K562 (cell line): Measurements from ENCODE around the gene CS. TPM values are rescaled to one million over a fixed set of nuclear protein-coding genes. Genes with fewer than 3 reads are reported as not detected.

Experiments used
- ARID3A ChIP-seq: IDR thresholded peaks from 2 replicates; pipeline ENCODE4 v1.6.1; 2012; ENCODE audit warnings: low read depth, low read length, improper control_type of control experiment, borderline replicate concordance
- BCL6 ChIP-seq: fragments of 250-450 bp; sonication (Bioruptor Pico); IDR thresholded peaks from 2 replicates; pipeline ENCODE4 v1.4.0; 2020
- BMI1 ChIP-seq: fragments of 150-350 bp; IDR thresholded peaks from 2 replicates; pipeline ENCODE4 v1.6.1; 2014; ENCODE audit warnings: low read length
- CCNT2 ChIP-seq: IDR thresholded peaks from 2 replicates; pipeline ENCODE4 v1.6.1; 2011; ENCODE audit warnings: borderline replicate concordance, low read depth, mild to moderate bottlenecking, moderate library complexity, mixed read lengths, low read length; ENCODE audit not compliant: insufficient read length; ENCODE audit errors: extremely low read depth
- GABPA ChIP-seq: fragments of 200-800 bp; sonication (Bioruptor generic); conservative IDR thresholded peaks from 2 replicates; pipeline ENCODE4 v1.6.1; 2016; ENCODE audit warnings: low read depth, missing genetic modification characterization, missing compliant biosample characterization
- HMBOX1 ChIP-seq: sonication (generic); IDR thresholded peaks from 2 replicates; pipeline ENCODE4 v1.6.1; 2016
- KHSRP ChIP-seq: fragments of 450-650 bp; IDR thresholded peaks from 2 replicates; pipeline ENCODE4 v1.6.1; 2017
- MED1 ChIP-seq: sonication (generic); formaldehyde crosslinking; IDR thresholded peaks from 2 replicates; pipeline ENCODE4 v1.8.1; 2023; ENCODE audit warnings: missing genetic modification reagents, borderline replicate concordance
- MEF2A ChIP-seq: IDR thresholded peaks from 2 replicates; pipeline ENCODE4 v1.6.1; 2011; ENCODE audit warnings: low read depth, mild to moderate bottlenecking, low read length, moderate library complexity; ENCODE audit not compliant: control insufficient read depth
- NCOR1 ChIP-seq: fragments of 450-650 bp; IDR thresholded peaks from 2 replicates; pipeline ENCODE4 v1.6.1; 2016; ENCODE audit warnings: mild to moderate bottlenecking, moderate library complexity
- SMAD1 ChIP-seq: fragments of 150-350 bp; IDR thresholded peaks from 2 replicates; pipeline ENCODE4 v1.6.1; 2014; ENCODE audit warnings: low read length, low read depth; ENCODE audit not compliant: partially characterized antibody
- VEZF1 ChIP-seq: fragments of 200-800 bp; sonication (Bioruptor generic); IDR thresholded peaks from 2 replicates; pipeline ENCODE4 v1.6.1; 2017; ENCODE audit warnings: missing genetic modification characterization, missing compliant biosample characterization
- XRCC4 ChIP-seq: IDR thresholded peaks from one replicate; pipeline ENCODE4 v1.6.1; 2011; ENCODE audit not compliant: insufficient read depth, insufficient read length; ENCODE audit errors: extremely low read depth
- ZBTB1 ChIP-seq: sonication (generic); formaldehyde crosslinking; IDR thresholded peaks from 2 replicates; pipeline ENCODE4 v1.8.1; 2023; ENCODE audit warnings: missing genetic modification reagents, low read depth, mild to moderate bottlenecking, borderline replicate concordance
- ZBTB49 ChIP-seq: sonication (generic); formaldehyde crosslinking; IDR thresholded peaks from 2 replicates; pipeline ENCODE4 v1.8.0; 2022; ENCODE audit warnings: missing genetic modification reagents, mild to moderate bottlenecking, borderline replicate concordance
- ZNF280B ChIP-seq: fragments of 250-450 bp; sonication (Bioruptor Pico); IDR thresholded peaks from 2 replicates; pipeline ENCODE4 v1.5.1; 2021; ENCODE audit warnings: mild to moderate bottlenecking
- ZNF436 ChIP-seq: fragments of 250-450, 450-650 bp; sonication (Bioruptor Pico); formaldehyde crosslinking; IDR thresholded peaks from 2 replicates; pipeline ENCODE4 v1.7.0; 2020; ENCODE audit warnings: mild to moderate bottlenecking
- ZNF695 ChIP-seq: fragments of 450-650 bp; formaldehyde crosslinking; IDR thresholded peaks from 2 replicates; pipeline ENCODE4 v1.4.0; 2020; ENCODE audit warnings: mild to moderate bottlenecking, moderate library complexity
- polyA plus RNA-seq, 8 experiments: library from polyadenylated mRNA; depleted of rRNA in 4 of 8; stranded (reverse) in 5 of 8; unstranded in 3 of 8; fragments of >200 nt; fragmentation: Nextera tagmentation in 2 of 8; fragmentation: Illumina TruSeq in 1 of 8; extraction: Ambion mirVana in 2 of 8; extraction: Trizol in 1 of 8; gene quantifications; 2 replicates each; pipeline versions ENCODE4 v1.2.1 to v1.2.3, GENCODE V29; 2011 to 2014; ENCODE audit warnings: inconsistent platforms in 1 of 8, missing spikeins in 1 of 8
- total RNA-seq, 7 experiments: library from RNA; depleted of rRNA in 6 of 7; stranded (reverse); fragments of >200 nt in 6 of 7; fragmentation: Illumina TruSeq in 2 of 7; extraction: Trizol in 2 of 7; gene quantifications; 2 replicates each; pipeline versions ENCODE4 v1.2.1 to v1.2.3, GENCODE V29; 2011 to 2021; ENCODE audit warnings: low replicate concordance in 1 of 7

CS gene
- total and polyA plus RNA-seq, 9 of the 15 experiments (the other 6 are each of a cell fraction or from before 2014, with no cell fraction given) = 99.9 to 390 (median 149) TPM

GRCh38 chr12:56337753-56338251 lies 37.7 kb upstream of the CS start (continued):
- TF ChIP-seq ZNF695 (CRISPR knock-in tag) = no peak
- no peak for TF ChIP-seq SMAD1
- TF ChIP-seq ZBTB1 (CRISPR knock-in tag) = no peak
- TF ChIP-seq MED1 = no peak
- TF ChIP-seq XRCC4 = no peak
- TF ChIP-seq ARID3A = no peak
- TF ChIP-seq CCNT2 = no peak
- TF ChIP-seq BMI1 = no peak
- TF ChIP-seq ZNF280B (CRISPR knock-in tag) = no peak
- no peak for TF ChIP-seq ZNF436 (CRISPR knock-in tag)
- 0 out of 2 replicates have a peak, but pooled peaks have one; percentile 50 for TF ChIP-seq ZBTB49 (CRISPR knock-in tag)
- TF ChIP-seq HMBOX1 = no peak
- TF ChIP-seq NCOR1 = no peak
- TF ChIP-seq BCL6 (CRISPR knock-in tag) = peak; percentile 16
- no peak for TF ChIP-seq KHSRP
- TF ChIP-seq GABPA (tag) = no peak
- TF ChIP-seq MEF2A = no peak
- no peak for TF ChIP-seq VEZF1 (CRISPR knock-in tag)
